NCI-H510A treated with DMSO at 0.1 percent for 48 hours (cell line): Measurements from ENCODE around the gene SNAP47.

Experiments used
- DNase-seq: peaks from one replicate; lab custom pipeline; 2025; lab: John Stamatoyannopoulos, UW

Gene SNAP47

GRCh38 chr1:227732586-227733308 is 2.5 kb upstream of the SNAP47 start:
- no peak for DNase-seq

- no peak for DNase-seq
These were observed 1.9 kb upstream of the SNAP47 start for GRCh38 chr1:227733309-227733705.

GRCh38 chr1:227733751-227734545 is 1.3 kb upstream of the SNAP47 start:
- no peak for DNase-seq

- DNase-seq = no peak
These were observed 734 bp upstream of the SNAP47 start for GRCh38 chr1:227734546-227734855.

GRCh38 chr1:227735539-227736285 is 477 bp downstream of the SNAP47 start:
- DNase-seq = no peak

GRCh38 chr1:227736814-227737432 is 1.7 kb downstream of the SNAP47 start:
- no peak for DNase-seq

GRCh38 chr1:227738820-227739219 is 3.6 kb downstream of the SNAP47 start:
- no peak for DNase-seq

GRCh38 chr1:227739636-227740035 is 4.4 kb downstream of the SNAP47 start:
- DNase-seq = no peak

GRCh38 chr1:227740401-227740960 is 5.2 kb downstream of the SNAP47 start:
- DNase-seq = no peak

- no peak for DNase-seq
These were observed 6.1 kb downstream of the SNAP47 start for GRCh38 chr1:227741166-227741870.

- no peak for DNase-seq
These were observed 7.8 kb downstream of the SNAP47 start for GRCh38 chr1:227742738-227743715.

GRCh38 chr1:227744668-227745067 is 9.4 kb downstream of the SNAP47 start:
- DNase-seq = no peak

- no peak for DNase-seq
These were observed 10.5 kb downstream of the SNAP47 start for GRCh38 chr1:227745568-227746265.

GRCh38 chr1:227746676-227747075 is 11.4 kb downstream of the SNAP47 start:
- no peak for DNase-seq

GRCh38 chr1:227747382-227747781 is 12.1 kb downstream of the SNAP47 start:
- DNase-seq = no peak

- DNase-seq = no peak
These were observed 12.8 kb downstream of the SNAP47 start for GRCh38 chr1:227747948-227748495.

- DNase-seq = no peak
These were observed 13.4 kb downstream of the SNAP47 start for GRCh38 chr1:227748496-227749182.

- no peak for DNase-seq
These were observed 14.0 kb downstream of the SNAP47 start for GRCh38 chr1:227749225-227749624.
